MG63 (cell line): ENCODE data around the gene CCDC9B. TPM values are rescaled to one million over a fixed set of nuclear protein-coding genes. Genes with fewer than 3 reads are reported as not detected.

Experiments
- DNase-seq: peaks from one replicate; pipeline ENCODE4 v3.0.0-alpha.2; 2020
- H3K27me3 ChIP-seq: fragments of 250-450 bp; sonication (Bioruptor Pico); 2 replicates; pipeline ENCODE4 v1.5.1; 2020; ENCODE audit warnings: mild to moderate bottlenecking, moderate library complexity
- H3K36me3 ChIP-seq: fragments of 250-450 bp; sonication (Bioruptor Pico); 2 replicates; pipeline ENCODE4 v1.5.1; 2020; ENCODE audit warnings: mild to moderate bottlenecking, moderate library complexity
- H3K4me3 ChIP-seq: fragments of 250-450 bp; sonication (Bioruptor Pico); 2 replicates; pipeline ENCODE4 v1.5.1; 2020; ENCODE audit warnings: mild to moderate bottlenecking, moderate library complexity
- H3K9me3 ChIP-seq: fragments of 250-450 bp; sonication (Bioruptor Pico); 2 replicates; pipeline ENCODE4 v1.5.1; 2020; ENCODE audit warnings: mild to moderate bottlenecking, moderate library complexity
- total RNA-seq: library from RNA; depleted of rRNA; stranded (reverse); fragments of >200 nt; shearing (Covaris generic); gene quantifications from 2 replicates; pipeline ENCODE4 v1.2.3, GENCODE V29; 2014; ENCODE audit warnings: low replicate concordance; rRNA removed

CCDC9B gene
- total RNA-seq, result 4.0 and 8.2 TPM in 2 replicates

- Histone ChIP-seq H3K27me3 (no peaks in the 10 kb centered on the region), H3K4me3 (peak within 1 kb of the TSS; percentile 38), H3K36me3 (no peaks in the 10 kb centered on the region; the same call in 1 of the 2 replicates), H3K9me3 (no peaks in the 10 kb centered on the region)
- peak; percentile 81 for DNase-seq
Measured at GRCh38 chr15:40340740-40341400, at the start of gene CCDC9B. TSS of gene CCDC9B (minus strand) at chr15:40340939. CDS start at chr15:40340819, 120 bp downstream.

GRCh38 chr15:40389824-40390595, 49.3 kb upstream of the CCDC9B start:
- Histone ChIP-seq H3K36me3 (peaks cover 67% of the 10 kb centered on the region), H3K9me3 (no peaks in the 10 kb centered on the region), H3K4me3 (no peak overlapping the region), H3K27me3 (no peaks in the 10 kb centered on the region)
- DNase-seq, result no peak

DNA sequence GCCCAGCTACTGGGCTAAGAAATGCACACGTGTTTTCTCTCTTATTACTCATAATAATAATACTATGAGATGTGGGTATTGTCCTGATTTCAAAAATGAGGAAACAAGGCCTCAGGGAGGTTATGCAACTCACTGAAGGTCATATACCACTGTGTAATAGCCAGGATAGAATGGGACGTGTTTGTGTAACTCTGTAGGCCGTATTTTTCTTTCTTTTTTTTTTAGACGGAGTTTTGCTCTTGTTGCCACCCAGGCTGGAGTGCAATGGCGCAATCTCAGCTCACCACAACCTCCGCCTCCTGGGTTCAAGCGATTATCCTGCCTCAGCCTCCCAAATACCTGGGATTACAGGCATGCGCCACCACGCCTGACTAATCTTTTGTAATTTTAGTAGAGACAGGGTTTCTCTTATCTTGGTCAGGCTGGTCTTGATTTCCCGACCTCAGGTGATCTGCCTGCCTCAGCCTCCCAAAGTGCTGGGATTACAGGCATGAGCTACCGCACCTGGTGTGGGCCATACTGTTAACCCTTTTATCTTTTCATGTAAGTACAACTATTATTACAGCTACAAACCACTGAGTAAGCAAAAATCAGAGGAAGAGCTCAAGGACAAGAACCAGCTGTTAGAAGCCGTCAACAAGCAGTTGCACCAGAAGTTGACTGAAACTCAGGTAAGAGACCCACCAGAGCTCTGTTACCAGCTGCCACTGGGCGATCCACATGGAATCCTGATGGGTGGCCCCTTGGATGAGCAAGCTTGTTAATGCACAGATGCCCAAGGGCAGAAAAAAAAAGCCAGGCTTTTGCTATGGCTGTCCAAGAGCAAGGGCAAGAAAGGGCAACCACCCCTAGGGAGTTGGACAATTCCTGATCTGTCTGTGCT, 48.4 kb upstream of the CCDC9B start:
- Histone ChIP-seq H3K9me3 (no peaks in the 10 kb centered on the region), H3K4me3 (no peak overlapping the region), H3K27me3 (no peaks in the 10 kb centered on the region), H3K36me3 (peaks cover 65% of the 10 kb centered on the region)
- no peak for DNase-seq

DNA sequence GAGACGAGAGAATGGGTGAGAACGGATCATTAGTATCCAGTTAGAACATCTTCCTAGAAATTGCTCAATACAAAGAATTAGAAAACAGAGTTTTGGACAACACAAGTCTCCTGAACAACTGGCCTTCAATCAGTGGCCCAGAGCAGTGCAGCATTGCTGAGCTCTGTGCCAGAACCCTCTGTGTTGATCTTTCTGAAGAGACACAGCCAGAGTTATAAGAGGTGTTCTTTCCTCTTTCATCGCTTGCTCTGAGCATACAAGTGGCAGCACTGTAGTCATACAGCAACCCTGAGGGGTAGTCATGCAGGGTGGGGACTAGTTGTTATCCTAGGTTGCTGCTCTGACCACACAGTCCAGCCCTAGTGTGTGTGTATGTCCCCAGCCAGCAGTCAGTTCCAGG, 45.7 kb upstream of the CCDC9B start:
- Histone ChIP-seq H3K9me3 (no peaks in the 10 kb centered on the region), H3K36me3 (peaks cover 45% of the 10 kb centered on the region), H3K27me3 (no peaks in the 10 kb centered on the region), H3K4me3 (no peak overlapping the region)
- DNase-seq, result no peak

DNA sequence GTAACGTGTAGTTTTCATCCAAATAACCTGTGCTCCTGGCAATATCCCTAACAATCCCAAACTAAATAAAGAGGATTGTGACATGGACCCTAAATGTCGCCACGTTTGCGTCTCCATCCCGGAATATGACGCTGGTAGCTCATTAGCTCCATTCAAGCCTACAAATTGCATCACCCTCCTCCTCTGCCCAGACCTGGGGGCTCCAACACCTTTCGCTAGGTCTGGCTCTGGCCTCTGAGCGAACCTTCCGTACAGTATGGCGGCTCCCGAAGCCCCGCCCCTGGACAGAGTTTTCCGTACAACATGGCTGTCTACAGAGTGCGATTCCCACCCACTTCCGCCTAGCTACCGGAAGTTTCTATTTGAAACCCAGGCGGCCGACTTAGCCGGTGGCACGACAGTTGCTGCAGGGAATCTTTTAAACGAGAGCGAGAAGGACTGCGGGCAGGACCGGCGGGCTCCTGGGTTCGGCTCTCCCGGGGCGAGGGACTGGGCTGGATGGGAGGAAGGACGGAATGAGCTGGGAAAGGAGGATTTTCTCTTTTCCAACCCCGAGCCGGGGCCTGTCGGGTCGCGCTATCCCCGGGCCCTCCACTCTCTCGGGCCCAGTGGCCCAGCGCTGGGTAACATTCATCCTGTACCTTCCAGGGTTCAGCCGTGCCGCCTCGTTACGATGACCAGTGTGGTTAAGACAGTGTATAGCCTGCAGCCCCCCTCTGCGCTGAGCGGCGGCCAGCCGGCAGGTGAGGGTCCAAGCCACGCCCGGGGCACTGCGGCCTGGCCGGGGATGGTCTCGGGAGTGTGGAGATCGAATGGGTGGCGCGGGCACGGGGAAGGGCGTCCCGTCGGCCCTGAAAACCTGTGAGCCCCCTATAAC, 42.1 kb upstream of the CCDC9B start, which contains the start of gene KNSTRN:
Gene KNSTRN, plus strand, starts transcription at position 142 of the 877 bp plus-strand sequence. Its CDS starts 115 bp downstream, at position 257.
- peaks cover 9% of the 10 kb centered on the region for H3K9me3 ChIP-seq
- H3K4me3 ChIP-seq, result peak within 1 kb of the TSS; percentile 79
- peak; percentile 90 for DNase-seq
- no peaks in the 10 kb centered on the region for H3K27me3 ChIP-seq
- peaks cover 28% of the 10 kb centered on the region for H3K36me3 ChIP-seq

DNA sequence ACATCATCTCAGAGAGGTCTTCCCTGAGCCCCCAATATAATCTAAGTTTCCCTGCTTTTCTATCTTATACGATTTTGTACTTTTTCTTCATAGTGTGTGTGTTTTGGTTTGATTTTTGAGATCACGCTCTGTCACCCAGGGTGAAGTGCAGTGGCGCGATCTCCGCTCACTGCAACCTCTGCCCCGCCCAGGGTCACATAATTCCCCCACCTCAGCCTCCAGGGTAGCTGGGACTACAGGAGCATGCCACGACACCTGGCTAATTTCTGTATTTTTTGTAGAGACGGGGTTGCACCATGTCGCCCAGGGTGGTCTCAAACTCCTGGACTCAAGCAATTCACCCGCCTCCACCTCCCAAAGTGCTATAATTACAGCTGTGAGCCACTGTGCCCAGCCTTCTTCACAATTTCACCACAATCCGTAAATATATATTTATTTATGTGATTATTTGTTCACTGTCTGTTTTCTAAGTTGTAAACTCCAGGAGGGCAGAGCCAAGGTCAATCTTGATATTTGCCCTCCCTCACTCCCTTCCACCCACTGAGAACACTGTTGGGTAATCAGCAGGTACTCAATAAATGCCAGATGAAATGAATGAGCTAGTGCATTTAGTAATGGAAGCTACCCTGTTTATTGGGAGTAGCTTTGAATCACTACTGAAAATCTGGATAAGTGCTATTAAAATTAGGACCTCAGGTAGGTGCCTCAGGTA, 41.2 kb upstream of the CCDC9B start:
- Histone ChIP-seq H3K4me3 (peak overlapping the region; percentile 79), H3K36me3 (peaks cover 19% of the 10 kb centered on the region), H3K9me3 (peaks cover 9% of the 10 kb centered on the region), H3K27me3 (no peaks in the 10 kb centered on the region)
- no peak for DNase-seq

- DNase-seq, result no peak
- Histone ChIP-seq H3K27me3 (no peaks in the 10 kb centered on the region), H3K9me3 (peaks cover 9% of the 10 kb centered on the region), H3K36me3 (peaks cover 6% of the 10 kb centered on the region), H3K4me3 (no peak overlapping the region)
Measured at GRCh38 chr15:40380636-40381035, 39.9 kb upstream of the CCDC9B start.

DNA sequence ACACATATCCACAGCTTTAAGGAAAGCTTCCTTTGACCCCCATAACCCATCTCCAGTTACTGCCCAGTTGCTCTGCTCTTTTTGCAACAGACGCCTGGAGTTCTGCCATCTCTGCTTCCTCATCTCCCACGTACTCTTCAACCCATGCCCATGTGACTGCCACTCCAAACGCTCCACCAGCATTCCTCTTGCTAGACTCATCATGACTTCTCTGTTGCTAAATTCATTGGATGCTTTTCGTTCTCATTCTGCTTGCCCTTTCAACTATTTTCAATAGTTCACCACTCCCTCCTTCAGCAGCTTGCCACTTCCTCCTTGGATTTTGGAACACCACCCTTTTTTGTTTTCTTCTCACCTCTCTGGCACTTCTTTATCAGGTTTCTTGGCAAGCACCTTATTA, 39.1 kb upstream of the CCDC9B start:
- DNase-seq, result peak; percentile 91
- Histone ChIP-seq H3K27me3 (no peaks in the 10 kb centered on the region), H3K9me3 (peaks cover 9% of the 10 kb centered on the region), H3K4me3 (no peak overlapping the region), H3K36me3 (no peaks in the 10 kb centered on the region; the same call in 1 of the 2 replicates)

GRCh38 chr15:40379374-40379773, 38.6 kb upstream of the CCDC9B start:
- no peaks in the 10 kb centered on the region for H3K27me3 ChIP-seq
- no peak for DNase-seq
- no peaks in the 10 kb centered on the region for H3K36me3 ChIP-seq
- H3K4me3 ChIP-seq, result no peak overlapping the region
- H3K9me3 ChIP-seq, result peaks cover 9% of the 10 kb centered on the region

- Histone ChIP-seq H3K36me3 (no peaks in the 10 kb centered on the region), H3K4me3 (no peak overlapping the region), H3K9me3 (peaks cover 9% of the 10 kb centered on the region), H3K27me3 (no peaks in the 10 kb centered on the region)
- DNase-seq, result no peak
Measured at GRCh38 chr15:40377606-40378005, 36.9 kb upstream of the CCDC9B start.

- H3K9me3 ChIP-seq, result no peaks in the 10 kb centered on the region
- no peak overlapping the region for H3K4me3 ChIP-seq
- H3K36me3 ChIP-seq, result no peaks in the 10 kb centered on the region
- H3K27me3 ChIP-seq, result no peaks in the 10 kb centered on the region
- no peak for DNase-seq
Measured at GRCh38 chr15:40372981-40373380, 32.2 kb upstream of the CCDC9B start.

DNA sequence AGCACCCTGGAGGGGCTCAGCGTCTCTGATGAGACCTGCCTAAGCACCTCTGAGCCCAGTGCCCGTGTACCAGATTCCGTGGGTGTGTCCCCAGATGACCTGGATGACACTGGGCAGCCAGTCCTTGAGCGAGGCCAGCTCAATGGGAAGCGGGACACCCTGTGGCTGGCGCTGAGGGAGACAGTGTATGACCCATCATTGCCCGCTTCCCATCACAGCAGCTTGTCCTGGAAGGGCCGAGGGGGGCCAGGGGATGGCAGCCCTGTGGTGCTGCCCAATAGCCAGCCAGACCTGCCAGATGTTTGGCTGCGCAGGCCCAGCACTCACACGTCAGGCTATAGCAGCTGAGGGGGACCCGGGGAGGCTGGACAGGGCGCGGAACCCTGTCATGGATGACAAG, 29.2 kb upstream of the CCDC9B start:
- Histone ChIP-seq H3K27me3 (no peaks in the 10 kb centered on the region), H3K4me3 (no peak overlapping the region), H3K9me3 (no peaks in the 10 kb centered on the region), H3K36me3 (no peaks in the 10 kb centered on the region)
- DNase-seq, result no peak

GRCh38 chr15:40369474-40369869, 28.7 kb upstream of the CCDC9B start:
- Histone ChIP-seq H3K36me3 (no peaks in the 10 kb centered on the region), H3K4me3 (no peak overlapping the region), H3K27me3 (no peaks in the 10 kb centered on the region), H3K9me3 (no peaks in the 10 kb centered on the region)
- DNase-seq, result no peak

GRCh38 chr15:40368719-40369473, 28.2 kb upstream of the CCDC9B start:
- H3K27me3 ChIP-seq, result no peaks in the 10 kb centered on the region
- H3K9me3 ChIP-seq, result no peaks in the 10 kb centered on the region
- no peaks in the 10 kb centered on the region for H3K36me3 ChIP-seq
- DNase-seq, result no peak
- H3K4me3 ChIP-seq, result no peak overlapping the region
